ENCODE data around the gene TRAPPC1.

TRAPPC1 gene

GRCh38 chr17:7910281-7910680 is 21.5 kb downstream of the TRAPPC1 start:
- Histone ChIP-seq H3K4me3 (ENCODE audit: low read depth, low read length) (no peak overlapping the region), H3K27ac (no peak overlapping the region), H3K9me3 (ENCODE audit: severe bottlenecking) (no peaks in the 10 kb centered on the region), H3K27me3 (ENCODE audit: insufficient read depth, low read depth, severe bottlenecking) (no peaks in the 10 kb centered on the region), H3K36me3 (peaks cover 43% of the 10 kb centered on the region)
- TF ChIP-seq CTCF (IDR thresholded peaks at IDR 0.05; ENCODE audit: low read depth, low read length), result no peak
- DNase-seq, result no peak

DNA sequence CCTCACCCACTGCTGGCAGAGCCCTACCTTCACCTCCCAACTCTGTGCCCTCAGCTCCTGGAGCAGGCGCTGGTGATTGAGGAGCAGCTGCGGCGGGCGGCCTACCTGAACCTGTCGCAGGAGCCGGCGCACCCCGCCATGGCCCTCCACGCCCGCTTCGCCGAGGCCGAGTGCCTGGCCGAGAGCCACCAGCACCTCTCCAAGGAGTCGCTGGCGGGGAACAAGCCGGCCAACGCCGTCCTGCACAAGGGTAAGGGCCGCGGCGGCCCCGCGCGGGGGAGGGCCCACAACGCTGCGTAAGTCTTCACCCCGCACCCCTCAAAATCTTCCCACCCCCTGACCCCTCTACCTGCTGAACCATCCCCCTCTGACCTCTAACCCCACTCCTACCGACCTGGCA is 22.7 kb downstream of the TRAPPC1 start:
- peaks cover 55% of the 10 kb centered on the region for H3K36me3 ChIP-seq
- no peaks in the 10 kb centered on the region for H3K27me3 ChIP-seq (ENCODE audit: insufficient read depth, low read depth, severe bottlenecking)
- no peak for DNase-seq
- H3K9me3 ChIP-seq (ENCODE audit: severe bottlenecking), result no peaks in the 10 kb centered on the region
- no peak overlapping the region for H3K4me3 ChIP-seq (ENCODE audit: low read depth, low read length)
- no peak for TF ChIP-seq CTCF (IDR thresholded peaks at IDR 0.05; ENCODE audit: low read depth, low read length)
- no peak overlapping the region for H3K27ac ChIP-seq

GRCh38 chr17:7903154-7904103 is 28.3 kb downstream of the TRAPPC1 start:
- peaks cover 87% of the 10 kb centered on the region for H3K36me3 ChIP-seq
- no peaks in the 10 kb centered on the region for H3K27me3 ChIP-seq (ENCODE audit: insufficient read depth, low read depth, severe bottlenecking)
- H3K4me3 ChIP-seq (ENCODE audit: low read depth, low read length), result no peak overlapping the region
- H3K27ac ChIP-seq, result no peak overlapping the region
- no peak for DNase-seq
- no peak for TF ChIP-seq CTCF (IDR thresholded peaks at IDR 0.05; ENCODE audit: low read depth, low read length)
- H3K9me3 ChIP-seq (ENCODE audit: severe bottlenecking), result no peaks in the 10 kb centered on the region

GRCh38 chr17:7897773-7898172 is 34.0 kb downstream of the TRAPPC1 start:
- peaks cover 86% of the 10 kb centered on the region for H3K36me3 ChIP-seq
- TF ChIP-seq CTCF (IDR thresholded peaks at IDR 0.05; ENCODE audit: low read depth, low read length), result no peak
- DNase-seq, result no peak
- H3K27ac ChIP-seq, result no peak overlapping the region; the same call in 1 of the 2 replicates
- no peaks in the 10 kb centered on the region for H3K27me3 ChIP-seq (ENCODE audit: insufficient read depth, low read depth, severe bottlenecking)
- no peak overlapping the region for H3K4me3 ChIP-seq (ENCODE audit: low read depth, low read length)
- no peaks in the 10 kb centered on the region for H3K9me3 ChIP-seq (ENCODE audit: severe bottlenecking)

DNA sequence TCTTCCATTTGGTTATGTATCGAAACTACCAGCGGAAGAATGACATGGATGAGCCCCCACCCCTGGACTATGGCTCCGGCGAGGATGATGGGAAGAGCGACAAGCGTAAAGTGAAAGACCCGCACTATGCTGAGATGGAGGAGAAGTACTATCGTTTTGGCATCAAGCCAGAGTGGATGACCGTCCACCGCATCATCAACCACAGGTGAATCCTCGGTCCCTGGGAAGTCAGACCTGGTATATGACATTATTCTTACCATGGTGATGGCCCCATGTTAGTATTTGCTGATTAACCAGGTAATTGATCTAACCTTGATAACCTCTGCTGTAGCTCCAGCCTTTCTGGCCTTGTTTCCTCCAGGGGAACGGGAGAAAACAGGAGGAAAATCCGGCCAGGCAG is 34.7 kb downstream of the TRAPPC1 start:
- Histone ChIP-seq H3K4me3 (ENCODE audit: low read depth, low read length) (no peak overlapping the region), H3K27ac (peak overlapping the region; percentile 16; the same call in 1 of the 2 replicates), H3K36me3 (peaks cover 83% of the 10 kb centered on the region), H3K27me3 (ENCODE audit: insufficient read depth, low read depth, severe bottlenecking) (no peaks in the 10 kb centered on the region), H3K9me3 (ENCODE audit: severe bottlenecking) (no peaks in the 10 kb centered on the region)
- no peak for DNase-seq
- no peak for TF ChIP-seq CTCF (IDR thresholded peaks at IDR 0.05; ENCODE audit: low read depth, low read length)
